IMR-90 (cell line): ENCODE measurements around the gene MUC6. TPM values are rescaled to one million over a fixed set of nuclear protein-coding genes. Genes with fewer than 3 reads are reported as not detected.

Source experiments
- ATAC-seq: fragments of 200-7000 bp; cut with Tn5 transposase; 2 replicates; pipeline ENCODE4 v1.9.1; 2020; ENCODE audit warnings: low read depth, mild to moderate bottlenecking, moderate library complexity
- BruUV-seq: library from RNA; stranded (reverse); fragments of 400-500 nt; replicated peaks from 2 replicates; lab custom pipeline; 2021; lab: Mats Ljungman, UMichigan
- CTCF ChIA-PET: fragments of 300-600 bp; formaldehyde crosslinking; extraction: SDS; loops from one replicate; lab custom pipeline; 2021; ENCODE audit warnings: antibody characterized with exemption; lab: Yijun Ruan, JAX
- POLR2A ChIA-PET: fragments of 300-600 bp; sonication (Branson Sonifier 250); formaldehyde crosslinking; loops from one replicate; lab custom pipeline; 2022; ENCODE audit warnings: antibody characterized with exemption; ENCODE audit not compliant: unreplicated experiment; lab: Charles Lee
- DNase-seq: peaks from one replicate; pipeline ENCODE4 v3.0.0; 2013
- H2AFZ ChIP-seq: replicated peaks from 2 replicates; pipeline ENCODE3; 2013; ENCODE audit warnings: low read length, mild to moderate bottlenecking; ENCODE audit not compliant: poor library complexity
- H2AK5ac ChIP-seq: 2 replicates; pipeline ENCODE4 v1.6.1; 2013; ENCODE audit warnings: low read depth, low read length, inconsistent platforms
- H2AK9ac ChIP-seq: replicated peaks from 2 replicates; pipeline ENCODE3; 2013; ENCODE audit warnings: mild to moderate bottlenecking, low read depth, low read length, moderate library complexity; ENCODE audit not compliant: poor library complexity
- H2BK120ac ChIP-seq: 2 replicates; pipeline ENCODE4 v1.6.1; 2013; ENCODE audit warnings: low read depth, low read length, inconsistent platforms
- H2BK15ac ChIP-seq: 3 replicates; pipeline ENCODE4 v1.6.1; 2013; ENCODE audit warnings: low read depth, low read length, inconsistent platforms
- H2BK20ac ChIP-seq: 2 replicates; pipeline ENCODE4 v1.6.1; 2013; ENCODE audit warnings: low read depth, mild to moderate bottlenecking, inconsistent platforms, low read length, moderate library complexity
- H2BK5ac ChIP-seq: 2 replicates; pipeline ENCODE4 v1.6.1; 2013; ENCODE audit warnings: mild to moderate bottlenecking, low read depth, low read length, inconsistent platforms; ENCODE audit not compliant: poor library complexity, severe bottlenecking
- H3K14ac ChIP-seq: replicated peaks from 2 replicates; pipeline ENCODE4 v1.6.1; 2013; ENCODE audit warnings: low read depth, low read length, inconsistent platforms
- H3K18ac ChIP-seq: 2 replicates; pipeline ENCODE4 v1.6.1; 2013; ENCODE audit warnings: low read depth, low read length, control low read depth
- H3K23ac ChIP-seq: 2 replicates; pipeline ENCODE4 v1.6.1; 2013; ENCODE audit warnings: low read depth, low read length, inconsistent platforms
- H3K27ac ChIP-seq: 2 replicates; pipeline ENCODE4 v1.5.1; 2013; ENCODE audit warnings: mild to moderate bottlenecking, control low read depth, low read length; ENCODE audit not compliant: insufficient read depth
- H3K27me3 ChIP-seq: 2 replicates; pipeline ENCODE4 v1.6.1; 2013; ENCODE audit warnings: low read length; ENCODE audit not compliant: control insufficient read depth, insufficient read depth
- H3K36me3 ChIP-seq: 2 replicates; pipeline ENCODE4 v1.6.1; 2013; ENCODE audit warnings: low read length, mixed read lengths; ENCODE audit not compliant: control insufficient read depth, insufficient read depth
- H3K4ac ChIP-seq: 2 replicates; pipeline ENCODE4 v1.6.1; 2013; ENCODE audit warnings: low read depth, low read length, inconsistent platforms
- H3K4me1 ChIP-seq: 2 replicates; pipeline ENCODE4 v1.6.1; 2013; ENCODE audit warnings: low read length, mixed read lengths; ENCODE audit not compliant: control insufficient read depth, insufficient read depth
- H3K4me2 ChIP-seq: 2 replicates; pipeline ENCODE4 v1.6.1; 2013; ENCODE audit warnings: low read depth, mild to moderate bottlenecking, control low read depth, low read length, moderate library complexity
- H3K4me3 ChIP-seq: 2 replicates; pipeline ENCODE4 v1.5.1; 2013; ENCODE audit warnings: low read depth, mild to moderate bottlenecking, control low read depth, low read length, moderate library complexity; ENCODE audit not compliant: insufficient read depth
- H3K56ac ChIP-seq: 2 replicates; pipeline ENCODE4 v1.6.1; 2013; ENCODE audit warnings: low read length, inconsistent platforms; ENCODE audit not compliant: insufficient read depth; ENCODE audit errors: extremely low read depth
- H3K79me1 ChIP-seq, 2 experiments: 2 replicates each; pipeline ENCODE4 v1.6.1; 2013; ENCODE audit warnings: low read length in 2 of 2, inconsistent platforms in 1 of 2, low read depth in 1 of 2
- H3K9ac ChIP-seq: 2 replicates; pipeline ENCODE4 v1.6.1; 2013; ENCODE audit warnings: low read depth, low read length, control low read depth
- H3K9me1 ChIP-seq: 2 replicates; pipeline ENCODE4 v1.6.1; 2013; ENCODE audit warnings: low read length, inconsistent platforms; ENCODE audit not compliant: insufficient read depth
- H3K9me3 ChIP-seq: 2 replicates; pipeline ENCODE4 v1.6.1; 2013; ENCODE audit warnings: low read length; ENCODE audit not compliant: control insufficient read depth, insufficient read depth
- H4K20me1 ChIP-seq: 2 replicates; pipeline ENCODE4 v1.6.1; 2013; ENCODE audit warnings: low read length, inconsistent platforms; ENCODE audit not compliant: insufficient read depth
- H4K5ac ChIP-seq: 2 replicates; pipeline ENCODE4 v1.6.1; 2013; ENCODE audit warnings: mild to moderate bottlenecking, low read depth, low read length, control low read depth
- H4K8ac ChIP-seq, 2 experiments: 2 replicates each; pipeline ENCODE4 v1.6.1; 2013; ENCODE audit warnings: low read depth in 2 of 2, low read length in 2 of 2, control low read depth in 1 of 2, inconsistent platforms in 1 of 2
- H4K91ac ChIP-seq: 2 replicates; pipeline ENCODE4 v1.6.1; 2013; ENCODE audit warnings: low read depth, low read length, inconsistent platforms; ENCODE audit not compliant: insufficient read depth
- CEBPB ChIP-seq: IDR thresholded peaks from 2 replicates; pipeline ENCODE4 v1.6.1; 2012; ENCODE audit warnings: low read depth, low read length, improper control_type of control experiment
- CHD1 ChIP-seq: IDR thresholded peaks from 2 replicates; pipeline ENCODE4 v1.6.1; 2012; ENCODE audit warnings: low read depth, low read length, improper control_type of control experiment
- CTCF ChIP-seq: conservative IDR thresholded peaks from 2 replicates; pipeline ENCODE4 v1.5.1; 2012; ENCODE audit warnings: mild to moderate bottlenecking, low read depth, low read length, improper control_type of control experiment
- ELK1 ChIP-seq: fragments of 150-350 bp; IDR thresholded peaks from 2 replicates; pipeline ENCODE4 v1.6.1; 2016; ENCODE audit warnings: low read depth, mild to moderate bottlenecking, low read length, moderate library complexity, borderline replicate concordance
- FOS ChIP-seq: fragments of 150-350 bp; IDR thresholded peaks from 2 replicates; pipeline ENCODE4 v1.6.1; 2016; ENCODE audit warnings: low read depth, low read length
- RCOR1 ChIP-seq: IDR thresholded peaks from 2 replicates; pipeline ENCODE4 v1.6.1; 2012; ENCODE audit warnings: mild to moderate bottlenecking, low read length, improper control_type of control experiment; ENCODE audit not compliant: insufficient replicate concordance
- SMC3 ChIP-seq: fragments of 150-350 bp; IDR thresholded peaks from 2 replicates; pipeline ENCODE4 v1.6.1; 2016; ENCODE audit warnings: low read depth, mild to moderate bottlenecking, antibody characterized with exemption, low read length, moderate library complexity
- WGBS, 2 experiments: methylation state at CpG; one replicate each; pipeline versions ENCODE4 v1.1.5 to v1.1.7; 2013; ENCODE audit warnings: missing lambda C conversion rate in 2 of 2; ENCODE audit not compliant: insufficient read length in 1 of 2; ENCODE audit errors: extremely low coverage in 2 of 2; 5-methylcytosine and 5-hydroxymethylcytosine counted together
- dilution Hi-C: fragments of 300-500 bp; cut with HindIII; formaldehyde crosslinking; loops from one replicate; pipeline ENCODE4 v1.14.3; 2018; ENCODE audit warnings: low sequenced_read_pairs; ENCODE audit not compliant: unreplicated experiment
- in situ Hi-C: fragments of 300-500 bp; cut with MboI; formaldehyde crosslinking; loops from 3 replicates; pipeline ENCODE4 v1.14.3; 2019; ENCODE audit warnings: low sequenced_read_pairs, inconsistent platforms, mixed read lengths
- intact Hi-C: fragments of 100-400 bp; cut with micrococcal nuclease; formaldehyde crosslinking; loops from 2 replicates; pipeline ENCODE4 v1.10.0; 2022
- polyA plus RNA-seq, 3 experiments: library from polyadenylated mRNA; depleted of rRNA; stranded (reverse); fragments of >200 nt; gene quantifications; 2 replicates each; pipeline ENCODE4 v1.2.3, GENCODE V29; 2012; ENCODE audit warnings: low replicate concordance in 1 of 3
- total RNA-seq: library from RNA; depleted of rRNA; stranded (reverse); fragments of >200 nt; gene quantifications from 2 replicates; pipeline ENCODE4 v1.2.3, GENCODE V29; 2012

MUC6 gene
- total and polyA plus RNA-seq, 2 of the 4 experiments (the other 2 are of a cell fraction): not detected

- in situ Hi-C loops (no loop called here), intact Hi-C loops (no loop called here), dilution Hi-C loops (no loop called here)
- no peak overlapping the region for H2AFZ ChIP-seq
- DNase-seq (no peak), ATAC-seq (no peak)
- H3K9ac ChIP-seq: no peak overlapping the region
- no peak overlapping the region for H3K4me2 ChIP-seq
- H3K27me3 ChIP-seq: no peaks in the 10 kb centered on the region
- no peaks in the 10 kb centered on the region for H3K9me3 ChIP-seq
- CTCF ChIA-PET: no interaction called here
- no peak overlapping the region for H2BK5ac ChIP-seq
- no peak overlapping the region for H2AK9ac ChIP-seq
- WGBS, 2 experiments: 95% methylated on average over 9 of the region's 26 CpGs; no CpG with 5 or more reads in 1 of the 2 experiments
- POLR2A ChIA-PET: no interaction called here
- no TSS peak for BruUV-seq
- no peak overlapping the region for H3K4ac ChIP-seq
- H3K4me3 ChIP-seq: no peak overlapping the region
- H3K14ac ChIP-seq: no peak overlapping the region
- no peak for TF ChIP-seq FOS
- no peak for TF ChIP-seq ELK1
- no peak for TF ChIP-seq CEBPB
- no peak for TF ChIP-seq RCOR1
- no peak for TF ChIP-seq SMC3
- TF ChIP-seq CHD1: no peak
- no peak for TF ChIP-seq CTCF
- H2BK20ac ChIP-seq: no peak overlapping the region
- H4K5ac ChIP-seq: no peak overlapping the region
- no peak overlapping the region for H2AK5ac ChIP-seq
- no peak overlapping the region for H4K91ac ChIP-seq
- no peak overlapping the region for H2BK120ac ChIP-seq
- H3K18ac ChIP-seq: no peak overlapping the region
- no peaks in the 10 kb centered on the region; the same call in 1 of the 2 replicates for H3K9me1 ChIP-seq
- H3K27ac ChIP-seq: no peak overlapping the region
- no peak overlapping the region for H3K23ac ChIP-seq
- peaks cover 50% of the 10 kb centered on the region for H4K20me1 ChIP-seq
- H3K36me3 ChIP-seq: peaks cover 51% of the 10 kb centered on the region
- H4K8ac ChIP-seq: no peak overlapping the region
- no peak overlapping the region for H3K56ac ChIP-seq
- H2BK15ac ChIP-seq: no peak overlapping the region
- H3K79me1 ChIP-seq: peaks cover 23 to 59% of the 10 kb centered on the region in 2 experiments
- no peaks in the 10 kb centered on the region for H3K4me1 ChIP-seq
Measured at GRCh38 chr11:972523-973211, 63.9 kb downstream of the MUC6 start.
